Endometrial microvascular endothelial cells (primary cell): ENCODE data around the gene RXFP2. TPM values are rescaled to one million over a fixed set of nuclear protein-coding genes. Genes with fewer than 3 reads are reported as not detected.

ENCODE experiments used
- in situ Hi-C: cut with HindIII; loops from 2 replicates; pipeline ENCODE4 v1.10.0; 2017; ENCODE audit warnings: low sequenced_read_pairs, low pct_unique_long_range_greater_than_20kb; ENCODE audit errors: inconsistent ontology term
- total RNA-seq: library from RNA; depleted of rRNA; stranded (reverse); fragments of >200 nt; gene quantifications from one replicate; pipeline ENCODE4 v1.2.3, GENCODE V29; 2015; ENCODE audit errors: inconsistent ontology term

The RXFP2 gene
- total RNA-seq, 1 donor from 2014 or later, result not detected

DNA sequence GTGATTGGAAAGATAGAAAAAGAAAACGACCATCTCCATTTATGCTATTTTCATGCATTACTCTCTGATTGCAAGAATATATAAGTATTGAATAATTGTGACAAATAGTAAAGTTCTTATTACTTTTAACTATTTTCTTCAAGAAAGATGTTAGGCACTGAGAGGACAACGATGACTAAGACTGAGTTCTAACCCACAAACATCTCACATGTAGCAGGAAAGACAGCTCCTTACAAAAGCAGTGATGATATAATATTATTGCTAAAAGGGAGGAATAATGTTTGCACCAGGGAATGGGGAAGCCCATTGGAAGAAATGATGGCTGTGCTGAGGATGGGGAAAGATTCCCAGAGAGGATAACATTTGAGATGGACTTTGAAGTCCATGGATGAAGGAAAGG lies 22.6 kb downstream of the RXFP2 start:
- in situ Hi-C loops, result loop anchor here (25.0 kb wide), 1 partner anchor 325 kb away; no protein-coding TSS in a partner anchor

DNA sequence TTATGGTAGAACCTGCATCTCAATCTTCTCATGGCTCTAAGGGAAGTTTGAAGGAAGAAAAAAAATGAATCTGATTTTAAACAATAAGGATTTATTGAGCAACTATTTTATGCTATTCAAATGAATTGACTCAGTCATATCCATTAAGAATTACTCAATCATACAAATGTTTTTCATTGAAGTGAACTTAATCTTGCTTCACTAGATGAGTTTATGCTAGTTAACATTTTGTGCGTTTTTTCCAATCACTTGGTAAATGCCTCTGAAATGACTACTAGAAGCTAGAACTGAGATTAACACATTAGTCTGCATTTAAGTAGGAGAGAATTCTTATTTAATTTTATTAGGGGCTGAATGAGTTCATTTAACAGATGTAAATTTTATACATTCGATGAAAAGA lies 25.2 kb downstream of the RXFP2 start:
- in situ Hi-C loops, result loop anchor here (25.0 kb wide), 1 partner anchor 327 kb away; no protein-coding TSS in a partner anchor

DNA sequence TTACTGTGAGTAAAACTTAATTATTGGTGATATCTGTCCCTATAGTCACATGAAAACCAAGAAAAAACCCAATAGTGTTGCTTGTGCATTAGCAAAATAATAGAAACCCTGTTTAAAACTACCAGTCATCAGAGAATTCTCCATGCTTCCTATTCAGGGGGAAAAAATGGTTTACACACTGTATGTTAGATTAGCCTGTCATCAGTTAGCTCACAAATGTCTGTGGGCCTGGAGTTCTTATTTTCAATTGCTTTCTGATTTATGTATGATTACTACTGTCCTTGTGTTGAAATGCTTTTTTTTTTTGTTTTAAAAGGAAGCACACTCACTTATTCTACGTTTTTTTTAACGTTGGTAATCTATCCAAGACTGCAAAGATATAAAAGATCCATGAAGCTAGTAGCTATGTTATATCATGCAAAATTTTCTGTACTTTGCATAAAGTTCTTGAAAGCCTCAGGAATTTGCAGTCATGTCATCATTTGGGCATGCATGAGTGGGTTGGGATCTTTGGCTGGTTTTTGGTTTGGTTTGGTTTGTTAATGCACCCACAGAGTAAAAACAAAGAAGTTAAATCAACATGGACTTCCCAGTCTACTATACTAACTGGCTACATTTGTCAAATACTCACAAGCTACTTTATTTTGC lies 25.9 kb downstream of the RXFP2 start:
- in situ Hi-C loops, result loop anchor here (25.0 kb wide), 1 partner anchor 328 kb away; no protein-coding TSS in a partner anchor

- in situ Hi-C loops, result loop anchor here (25.0 kb wide), 1 partner anchor 330 kb away; no protein-coding TSS in a partner anchor
Measured at GRCh38 chr13:31767175-31767900, 28.0 kb downstream of the RXFP2 start.

- in situ Hi-C loops, result loop anchor here (25.0 kb wide), 1 partner anchor 331 kb away; no protein-coding TSS in a partner anchor
Measured at GRCh38 chr13:31768351-31768750, 29.0 kb downstream of the RXFP2 start.

DNA sequence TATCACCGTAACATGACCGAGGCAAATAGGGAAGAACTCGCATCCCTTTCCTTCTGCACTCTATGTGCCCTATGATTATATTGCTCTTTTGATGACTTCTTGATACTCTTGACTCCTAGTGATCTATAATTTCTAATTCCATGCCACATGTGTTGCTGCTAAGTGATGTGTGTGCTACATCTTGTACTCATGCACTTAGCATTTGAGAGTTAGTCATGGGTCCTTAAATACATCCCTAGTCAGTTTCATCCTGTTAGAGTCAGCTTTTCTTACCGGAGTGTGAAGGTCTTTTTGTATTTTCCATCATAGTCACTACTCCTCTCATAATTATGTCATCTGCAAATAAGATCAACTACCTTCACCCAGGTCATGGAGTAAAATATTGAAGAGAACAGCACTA lies 30.2 kb downstream of the RXFP2 start:
- in situ Hi-C loops, result loop anchor here (25.0 kb wide), 1 partner anchor 332 kb away; no protein-coding TSS in a partner anchor

GRCh38 chr13:31772231-31772630 lies 32.9 kb downstream of the RXFP2 start:
- in situ Hi-C loops, result loop anchor here (25.0 kb wide), 1 partner anchor 335 kb away; no protein-coding TSS in a partner anchor

GRCh38 chr13:31773538-31773937 lies 34.2 kb downstream of the RXFP2 start:
- in situ Hi-C loops, result loop anchor here (25.0 kb wide), 1 partner anchor 336 kb away; no protein-coding TSS in a partner anchor

GRCh38 chr13:31774186-31774750 lies 34.9 kb downstream of the RXFP2 start:
- in situ Hi-C loops, result loop anchor here (25.0 kb wide), 1 partner anchor 337 kb away; no protein-coding TSS in a partner anchor

DNA sequence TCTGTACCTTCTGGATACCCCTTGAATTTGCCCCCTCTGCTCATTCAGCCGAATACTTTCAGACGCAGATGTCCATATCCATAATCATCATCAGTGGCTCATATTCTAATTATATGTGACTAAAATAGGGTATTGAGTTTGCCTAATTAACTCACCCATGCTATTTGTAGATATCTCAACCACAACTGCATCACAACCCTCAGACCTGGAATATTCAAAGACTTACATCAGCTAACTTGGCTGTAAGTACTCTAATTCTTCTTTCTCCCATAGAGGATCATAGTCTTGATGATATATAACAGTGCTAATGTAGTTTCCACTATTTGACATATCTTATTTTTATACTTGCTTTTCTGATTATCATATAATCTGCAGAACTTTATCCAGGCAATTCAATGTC lies 35.8 kb downstream of the RXFP2 start:
- in situ Hi-C loops, result no loop called here

DNA sequence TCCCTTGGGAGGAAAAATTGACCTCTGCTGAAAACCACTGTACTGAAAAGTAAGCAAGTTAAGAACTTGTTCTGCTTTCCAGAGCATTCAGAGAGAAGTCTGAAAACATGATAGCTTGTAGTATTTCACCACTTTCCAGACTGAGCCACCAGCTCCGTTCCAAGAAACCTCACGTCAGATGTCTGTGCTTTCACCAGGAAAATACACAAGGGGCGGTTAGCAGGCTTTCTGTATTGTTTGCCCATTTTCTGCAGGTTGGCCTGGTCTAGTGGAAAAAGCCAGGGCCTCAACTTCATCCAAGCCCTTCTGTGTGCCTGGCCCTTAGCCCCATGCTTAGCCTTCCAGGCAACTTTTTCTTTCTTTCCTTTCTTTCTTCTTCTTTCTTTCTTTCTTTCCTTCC lies 36.4 kb downstream of the RXFP2 start:
- in situ Hi-C loops, result no loop called here

DNA sequence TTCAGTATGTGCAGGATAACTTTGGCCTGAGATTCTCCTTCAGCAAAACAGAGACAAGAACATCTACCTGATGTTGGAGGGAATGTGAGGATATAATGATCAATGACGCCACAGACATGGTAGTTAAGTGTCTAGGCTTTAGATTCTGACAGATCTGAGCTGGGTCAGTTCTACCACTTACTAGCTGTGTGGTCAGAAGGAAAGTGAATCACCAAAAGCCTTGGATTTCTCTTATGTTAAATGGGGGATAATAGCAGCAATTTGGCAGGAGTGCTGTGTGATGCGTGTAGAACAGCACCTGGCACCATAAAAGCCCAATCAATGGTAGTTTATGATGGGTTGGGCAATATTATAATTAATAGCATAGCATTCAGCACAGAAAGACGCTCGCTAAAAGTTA lies 41.7 kb downstream of the RXFP2 start:
- in situ Hi-C loops, result no loop called here

GRCh38 chr13:31786011-31786410 lies 46.7 kb downstream of the RXFP2 start:
- in situ Hi-C loops, result no loop called here

DNA sequence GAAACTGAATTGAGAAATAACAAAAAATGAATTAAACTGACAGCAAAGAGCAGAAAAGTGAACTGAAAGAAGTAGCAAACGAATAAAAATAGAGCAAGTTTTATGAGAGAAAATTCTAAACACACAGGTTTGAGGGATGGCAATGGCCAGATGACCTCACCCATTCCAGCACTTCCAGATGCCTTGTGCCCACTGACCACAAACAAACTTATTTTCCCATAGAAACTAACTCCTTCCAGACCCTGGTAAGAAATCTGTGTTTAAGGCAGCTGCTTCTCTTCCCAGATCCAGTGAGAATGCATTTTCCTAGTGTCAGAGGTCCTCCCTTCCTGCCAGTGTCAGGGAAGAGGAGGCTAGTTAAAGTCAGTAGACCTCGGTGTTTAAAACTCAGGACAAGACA lies 51.7 kb downstream of the RXFP2 start:
- in situ Hi-C loops, result no loop called here

GRCh38 chr13:31793246-31793645 lies 53.9 kb downstream of the RXFP2 start:
- in situ Hi-C loops, result no loop called here

DNA sequence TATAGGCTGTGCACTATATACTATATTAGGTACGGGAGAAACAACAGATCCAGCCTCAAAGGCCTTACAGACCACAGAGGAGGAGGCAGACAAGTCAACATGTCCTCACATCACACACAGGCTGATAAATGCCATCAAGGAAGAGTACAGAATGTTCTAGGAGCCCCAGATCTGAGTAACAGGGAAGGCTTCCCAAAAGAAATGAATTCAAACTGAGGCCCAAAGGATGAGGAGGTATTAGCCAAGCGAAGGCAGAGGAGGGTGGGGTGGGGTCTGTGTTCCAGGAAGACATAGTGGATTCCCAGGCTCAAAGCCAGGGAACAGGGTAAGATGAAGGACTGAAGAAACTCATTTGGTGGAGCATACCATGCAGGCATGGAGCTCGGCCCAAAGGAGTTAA lies 55.1 kb downstream of the RXFP2 start:
- in situ Hi-C loops, result no loop called here

- in situ Hi-C loops, result no loop called here
Measured at GRCh38 chr13:31797154-31797775, 57.9 kb downstream of the RXFP2 start.

GRCh38 chr13:31798189-31798588 lies 58.9 kb downstream of the RXFP2 start:
- in situ Hi-C loops, result no loop called here

GRCh38 chr13:31801088-31801487 lies 61.8 kb downstream of the RXFP2 start:
- in situ Hi-C loops, result no loop called here
